ENCODE results near the gene SCAF4.

DNA sequence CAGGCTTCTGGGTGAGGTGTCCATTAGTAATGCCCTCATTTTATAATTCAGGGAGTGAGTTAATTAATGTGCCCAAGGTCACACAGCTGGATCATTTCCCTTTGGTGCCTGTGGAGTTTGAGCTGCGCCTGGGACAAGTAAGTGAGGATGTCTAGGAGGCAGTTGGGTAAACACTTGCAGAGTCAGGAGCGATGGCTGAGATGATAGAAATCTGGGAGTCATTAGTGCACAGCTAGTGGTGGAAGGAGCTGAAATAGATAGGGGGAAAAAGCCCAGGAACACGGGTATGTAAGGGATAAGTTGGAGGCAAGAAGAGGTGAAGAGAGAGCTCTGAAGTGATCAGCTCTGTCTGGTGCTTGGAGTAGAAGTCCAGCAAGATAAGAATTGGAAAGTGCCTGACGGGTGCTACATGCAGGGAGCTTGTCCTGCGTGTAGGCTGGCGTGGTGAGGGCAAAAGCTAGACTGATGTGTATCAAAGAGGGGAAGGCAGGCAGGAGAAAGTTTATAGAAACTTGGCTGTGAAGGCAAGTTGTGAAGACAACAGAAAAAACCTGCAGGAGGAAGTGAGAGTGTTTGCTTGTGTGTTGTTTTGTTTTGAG, 1.7 kb upstream of the SCAF4 start:
- no peak for TF ChIP-seq EZH2phosphoT487 (IDR thresholded peaks at IDR 0.05; ENCODE audit: borderline replicate concordance, low read depth)
- TF ChIP-seq GATA2 (CRISPR knock-in tag; IDR thresholded peaks at IDR 0.05), result peak; percentile 62; the same call in 1 of the 2 replicates
- no peak for TF ChIP-seq YY1 (IDR thresholded peaks at IDR 0.05; ENCODE audit: low read depth)
- TF ChIP-seq MXI1 (IDR thresholded peaks at IDR 0.05; ENCODE audit: low read depth, low read length), result no peak
- TF ChIP-seq, protein P1, sequence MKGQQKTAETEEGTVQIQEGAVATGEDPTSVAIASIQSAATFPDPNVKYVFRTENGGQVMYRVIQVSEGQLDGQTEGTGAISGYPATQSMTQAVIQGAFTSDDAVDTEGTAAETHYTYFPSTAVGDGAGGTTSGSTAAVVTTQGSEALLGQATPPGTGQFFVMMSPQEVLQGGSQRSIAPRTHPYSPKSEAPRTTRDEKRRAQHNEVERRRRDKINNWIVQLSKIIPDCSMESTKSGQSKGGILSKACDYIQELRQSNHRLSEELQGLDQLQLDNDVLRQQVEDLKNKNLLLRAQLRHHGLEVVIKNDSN (IDR thresholded peaks at IDR 0.05; ENCODE audit: borderline replicate concordance, low read depth), result no peak
- TF ChIP-seq, protein P2, sequence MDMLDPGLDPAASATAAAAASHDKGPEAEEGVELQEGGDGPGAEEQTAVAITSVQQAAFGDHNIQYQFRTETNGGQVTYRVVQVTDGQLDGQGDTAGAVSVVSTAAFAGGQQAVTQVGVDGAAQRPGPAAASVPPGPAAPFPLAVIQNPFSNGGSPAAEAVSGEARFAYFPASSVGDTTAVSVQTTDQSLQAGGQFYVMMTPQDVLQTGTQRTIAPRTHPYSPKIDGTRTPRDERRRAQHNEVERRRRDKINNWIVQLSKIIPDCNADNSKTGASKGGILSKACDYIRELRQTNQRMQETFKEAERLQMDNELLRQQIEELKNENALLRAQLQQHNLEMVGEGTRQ (IDR thresholded peaks at IDR 0.05; ENCODE audit: borderline replicate concordance, low read depth, low read length), result no peak
- no peak for TF ChIP-seq TCF12 (IDR thresholded peaks at IDR 0.05)
- no peak for TF ChIP-seq POLR2AphosphoS5 (IDR thresholded peaks at IDR 0.05; ENCODE audit: low read depth, low read length)
- TF ChIP-seq, protein P3, sequence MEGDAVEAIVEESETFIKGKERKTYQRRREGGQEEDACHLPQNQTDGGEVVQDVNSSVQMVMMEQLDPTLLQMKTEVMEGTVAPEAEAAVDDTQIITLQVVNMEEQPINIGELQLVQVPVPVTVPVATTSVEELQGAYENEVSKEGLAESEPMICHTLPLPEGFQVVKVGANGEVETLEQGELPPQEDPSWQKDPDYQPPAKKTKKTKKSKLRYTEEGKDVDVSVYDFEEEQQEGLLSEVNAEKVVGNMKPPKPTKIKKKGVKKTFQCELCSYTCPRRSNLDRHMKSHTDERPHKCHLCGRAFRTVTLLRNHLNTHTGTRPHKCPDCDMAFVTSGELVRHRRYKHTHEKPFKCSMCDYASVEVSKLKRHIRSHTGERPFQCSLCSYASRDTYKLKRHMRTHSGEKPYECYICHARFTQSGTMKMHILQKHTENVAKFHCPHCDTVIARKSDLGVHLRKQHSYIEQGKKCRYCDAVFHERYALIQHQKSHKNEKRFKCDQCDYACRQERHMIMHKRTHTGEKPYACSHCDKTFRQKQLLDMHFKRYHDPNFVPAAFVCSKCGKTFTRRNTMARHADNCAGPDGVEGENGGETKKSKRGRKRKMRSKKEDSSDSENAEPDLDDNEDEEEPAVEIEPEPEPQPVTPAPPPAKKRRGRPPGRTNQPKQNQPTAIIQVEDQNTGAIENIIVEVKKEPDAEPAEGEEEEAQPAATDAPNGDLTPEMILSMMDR (IDR thresholded peaks at IDR 0.05), result no peak

Data from SK-N-SH (cell line).